H1 (cell line): ENCODE results near the gene NDUFB3. TPM values are rescaled to one million over a fixed set of nuclear protein-coding genes. Genes with fewer than 3 reads are reported as not detected.

Experiments used
- ASH2L ChIP-seq: fragments of 200-600, 300-600 bp; sonication (generic); IDR thresholded peaks from one replicate; pipeline ENCODE4 v1.7.1; 2017; ENCODE audit warnings: low read length
- BRCA1 ChIP-seq: IDR thresholded peaks from 2 replicates; pipeline ENCODE4 v1.6.1; 2012; ENCODE audit warnings: low read depth, low read length, improper control_type of control experiment
- CBX8 ChIP-seq: fragments of 300-800, 300-1000 bp; sonication (generic); IDR thresholded peaks from 2 replicates; pipeline ENCODE4 v1.7.1; 2016; ENCODE audit warnings: low read depth, low read length, borderline replicate concordance
- CEBPB ChIP-seq: IDR thresholded peaks from 2 replicates; pipeline ENCODE4 v1.6.1; 2012; ENCODE audit warnings: low read depth, low read length
- CHD1 ChIP-seq: IDR thresholded peaks from 2 replicates; pipeline ENCODE4 v1.6.1; 2012; ENCODE audit warnings: low read depth, low read length, improper control_type of control experiment
- CHD2 ChIP-seq: IDR thresholded peaks from 2 replicates; pipeline ENCODE4 v1.6.1; 2012; ENCODE audit warnings: low read length, improper control_type of control experiment
- CTBP2 ChIP-seq: IDR thresholded peaks from 2 replicates; pipeline ENCODE4 v1.7.0; 2011; ENCODE audit warnings: borderline replicate concordance, mild to moderate bottlenecking, moderate library complexity, mixed read lengths, low read length; ENCODE audit not compliant: insufficient read depth, insufficient read length
- EZH2 ChIP-seq: fragments of 200-600 bp; sonication (generic); IDR thresholded peaks from 2 replicates; pipeline ENCODE4 v1.7.1; 2012; ENCODE audit warnings: low read depth, mild to moderate bottlenecking, moderate library complexity, low read length, inconsistent platforms; ENCODE audit not compliant: severe bottlenecking
- FOSL1 ChIP-seq: IDR thresholded peaks from 2 replicates; pipeline ENCODE4 v1.6.1; 2011; ENCODE audit warnings: mild to moderate bottlenecking, low read depth, low read length, moderate library complexity; ENCODE audit not compliant: insufficient read depth
- GABPA ChIP-seq: IDR thresholded peaks from 2 replicates; pipeline ENCODE4 v1.6.1; 2011; ENCODE audit warnings: mild to moderate bottlenecking, low read length, moderate library complexity, borderline replicate concordance; ENCODE audit not compliant: insufficient read depth
- GTF2F1 ChIP-seq: IDR thresholded peaks from 2 replicates; pipeline ENCODE4 v1.6.1; 2012; ENCODE audit warnings: low read depth, low read length, improper control_type of control experiment, borderline replicate concordance
- JUND ChIP-seq: IDR thresholded peaks from 2 replicates; pipeline ENCODE4 v1.6.1; 2011; ENCODE audit warnings: mild to moderate bottlenecking, improper control_type of control experiment, low read length
- KDM5A ChIP-seq: fragments of 200-600 bp; IDR thresholded peaks from 2 replicates; pipeline ENCODE4 v1.7.1; 2012; ENCODE audit warnings: mild to moderate bottlenecking, low read length, inconsistent platforms, mixed read lengths
- MAX ChIP-seq: IDR thresholded peaks from 2 replicates; pipeline ENCODE4 v1.6.1; 2012; ENCODE audit warnings: inconsistent platforms
- NANOG ChIP-seq: IDR thresholded peaks from 2 replicates; pipeline ENCODE4 v1.6.1; 2011; ENCODE audit warnings: low read length, low read depth, mild to moderate bottlenecking, inconsistent platforms; ENCODE audit not compliant: insufficient read depth, poor library complexity, severe bottlenecking
- NRF1 ChIP-seq: IDR thresholded peaks from 2 replicates; pipeline ENCODE4 v1.6.1; 2011; ENCODE audit warnings: mild to moderate bottlenecking, low read depth, low read length, improper control_type of control experiment
- RXRA ChIP-seq: IDR thresholded peaks from 2 replicates; pipeline ENCODE4 v1.6.1; 2011; ENCODE audit warnings: low read depth, mild to moderate bottlenecking, low read length, moderate library complexity; ENCODE audit not compliant: insufficient read depth
- SAP30 ChIP-seq: fragments of 300-600 bp; sonication (generic); IDR thresholded peaks from 2 replicates; pipeline ENCODE4 v1.7.1; 2012; ENCODE audit warnings: low read length, moderate library complexity, mild to moderate bottlenecking, inconsistent platforms; ENCODE audit not compliant: insufficient read depth, insufficient replicate concordance
- SIN3A ChIP-seq, 2 experiments: IDR thresholded peaks in 1 of 2; conservative IDR thresholded peaks in 1 of 2; 2 replicates each; pipeline ENCODE4 v1.6.1; 2011 to 2012; ENCODE audit warnings: low read length in 2 of 2, improper control_type of control experiment in 1 of 2, low read depth in 1 of 2, mild to moderate bottlenecking in 1 of 2
- SIX5 ChIP-seq: IDR thresholded peaks from 2 replicates; pipeline ENCODE4 v1.6.1; 2011; ENCODE audit warnings: mild to moderate bottlenecking, low read depth, low read length
- SP4 ChIP-seq: IDR thresholded peaks from 2 replicates; pipeline ENCODE4 v1.6.1; 2012; ENCODE audit warnings: low read length, inconsistent platforms
- SRF ChIP-seq: IDR thresholded peaks from 2 replicates; pipeline ENCODE4 v1.6.1; 2011; ENCODE audit warnings: mild to moderate bottlenecking, low read depth, low read length, moderate library complexity
- TCF12 ChIP-seq: IDR thresholded peaks from 2 replicates; pipeline ENCODE4 v1.6.1; 2011; ENCODE audit warnings: low read depth, mild to moderate bottlenecking, low read length
- polyA plus RNA-seq, 7 experiments: library from polyadenylated mRNA; depleted of rRNA in 3 of 7; stranded (reverse) in 5 of 7; unstranded in 2 of 7; fragments of >200 nt in 5 of 7; fragments of 200-250 nt in 2 of 7; gene quantifications; 1 replicate in 5 of 7; 2 replicates in 1 of 7; 4 replicates in 1 of 7; pipeline versions ENCODE4 v1.2.1 to v1.2.3, GENCODE V29; 2011 to 2013; ENCODE audit warnings: missing spikeins in 2 of 7, mixed read lengths in 2 of 7
- total RNA-seq: library from RNA; stranded (reverse); fragmentation: NEBNext Ultra II Directional; extraction: Animal tissue kit (Norgen Biotek cat#: 25700); gene quantifications from 2 replicates; pipeline ENCODE4 v1.2.1, GENCODE V29; 2021
- TF ChIP-seq, protein P1 (sequence below): IDR thresholded peaks from 2 replicates; pipeline ENCODE4 v1.6.1; 2012; ENCODE audit warnings: inconsistent platforms

The NDUFB3 gene
- total and polyA plus RNA-seq, 2 of the 8 experiments (the other 6 are each of a cell fraction or from before 2014, with no cell fraction given) = 38.2 to 55.3 TPM

- TF ChIP-seq EZH2 (no peak), BRCA1 (no peak), ASH2L (peak; percentile 98), GTF2F1 (no peak), CEBPB (no peak), KDM5A (peak; percentile 89), TCF12 (no peak), CHD1 (no peak), CBX8 (no peak), FOSL1 (no peak), NRF1 (no peak), JUND (no peak), SP4 (peak; percentile 96), CHD2 (peak; percentile 72), NANOG (peak; percentile 6), SRF (no peak), SIN3A (conservative IDR thresholded peaks at IDR 0.05 in 1 of 2, IDR thresholded peaks at IDR 0.05 in 1 of 2; ENCODE audit: low read depth in 1 of 2, low read length in 2 of 2) (peak; percentile 92 to 98; a peak in 3 of 4 replicates), SIX5 (peak; percentile 33), RXRA (no peak), MAX (no peak), SAP30 (peak; percentile 98), GABPA (peak; percentile 98), CTBP2 (peak; percentile 97)
- TF ChIP-seq, protein P1, sequence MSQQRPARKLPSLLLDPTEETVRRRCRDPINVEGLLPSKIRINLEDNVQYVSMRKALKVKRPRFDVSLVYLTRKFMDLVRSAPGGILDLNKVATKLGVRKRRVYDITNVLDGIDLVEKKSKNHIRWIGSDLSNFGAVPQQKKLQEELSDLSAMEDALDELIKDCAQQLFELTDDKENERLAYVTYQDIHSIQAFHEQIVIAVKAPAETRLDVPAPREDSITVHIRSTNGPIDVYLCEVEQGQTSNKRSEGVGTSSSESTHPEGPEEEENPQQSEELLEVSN = 0 out of 2 replicates have a peak, but pooled peaks have one; percentile 30
Measured at GRCh38 chr2:201071479-201072200, at the start of gene NDUFB3, which contains the start of gene HYCC2 (continued).
